WERI-Rb-1 (cell line): ENCODE results near the gene PRKAR1B.
"Not testable (repeated sequence)": the region's sequence is repeated elsewhere in the genome, so short reads cannot be mapped to it uniquely, and the experiment has no call there.

Experiments used
- DNase-seq: peaks from one replicate; pipeline ENCODE4 v3.0.0-alpha.2; 2020
- H3K27ac ChIP-seq: fragments of 250-450 bp; sonication (Bioruptor Pico); 2 replicates; pipeline ENCODE4 v1.5.1; 2020; ENCODE audit warnings: mild to moderate bottlenecking, moderate library complexity
- H3K27me3 ChIP-seq: fragments of 250-450 bp; sonication (Bioruptor Pico); 2 replicates; pipeline ENCODE4 v1.5.1; 2021; ENCODE audit warnings: mild to moderate bottlenecking, low read depth, moderate library complexity; ENCODE audit not compliant: insufficient read depth, severe bottlenecking
- H3K36me3 ChIP-seq: fragments of 250-450 bp; sonication (Bioruptor Pico); 2 replicates; pipeline ENCODE4 v1.5.1; 2020; ENCODE audit warnings: mild to moderate bottlenecking, moderate library complexity
- H3K4me3 ChIP-seq: 2 replicates; pipeline ENCODE4 v1.5.1; 2011; ENCODE audit warnings: low read depth, mild to moderate bottlenecking, control low read depth, low read length
- H3K9me3 ChIP-seq: fragments of 250-450 bp; sonication (Bioruptor Pico); 2 replicates; pipeline ENCODE4 v1.5.1; 2021; ENCODE audit warnings: mild to moderate bottlenecking, moderate library complexity; ENCODE audit not compliant: severe bottlenecking
- TF ChIP-seq, protein P1 (sequence below): IDR thresholded peaks from 2 replicates; pipeline ENCODE4 v1.5.1; 2011; ENCODE audit warnings: low read depth, mild to moderate bottlenecking, control low read depth, inconsistent platforms, low read length

The PRKAR1B gene

DNA sequence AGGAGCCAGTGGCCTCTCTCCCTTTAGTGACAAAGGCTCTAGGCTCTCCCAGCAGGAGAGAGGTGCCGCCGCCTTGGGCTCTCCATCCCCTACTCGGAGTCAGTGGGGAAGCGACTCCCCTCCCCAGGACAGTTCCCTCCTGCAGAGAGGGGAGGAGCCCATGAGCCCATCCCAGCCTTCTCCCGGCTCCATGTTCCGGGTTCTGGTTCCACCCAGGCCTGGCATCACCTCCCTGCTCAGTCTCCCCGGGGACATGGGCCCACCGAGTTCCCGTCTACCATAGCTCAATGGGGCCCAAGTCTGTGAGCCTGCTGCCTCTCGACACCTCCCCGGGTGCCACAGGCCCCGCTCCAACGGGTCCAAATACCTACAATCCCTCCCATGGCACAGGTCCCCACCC lies 67.1 kb downstream of the PRKAR1B start:
- no peak overlapping the region for H3K27ac ChIP-seq
- no peak for DNase-seq
- no peaks in the 10 kb centered on the region for H3K9me3 ChIP-seq
- no peaks in the 10 kb centered on the region for H3K27me3 ChIP-seq
- no peaks in the 10 kb centered on the region for H3K36me3 ChIP-seq
- no peak overlapping the region for H3K4me3 ChIP-seq
- TF ChIP-seq, protein P1, sequence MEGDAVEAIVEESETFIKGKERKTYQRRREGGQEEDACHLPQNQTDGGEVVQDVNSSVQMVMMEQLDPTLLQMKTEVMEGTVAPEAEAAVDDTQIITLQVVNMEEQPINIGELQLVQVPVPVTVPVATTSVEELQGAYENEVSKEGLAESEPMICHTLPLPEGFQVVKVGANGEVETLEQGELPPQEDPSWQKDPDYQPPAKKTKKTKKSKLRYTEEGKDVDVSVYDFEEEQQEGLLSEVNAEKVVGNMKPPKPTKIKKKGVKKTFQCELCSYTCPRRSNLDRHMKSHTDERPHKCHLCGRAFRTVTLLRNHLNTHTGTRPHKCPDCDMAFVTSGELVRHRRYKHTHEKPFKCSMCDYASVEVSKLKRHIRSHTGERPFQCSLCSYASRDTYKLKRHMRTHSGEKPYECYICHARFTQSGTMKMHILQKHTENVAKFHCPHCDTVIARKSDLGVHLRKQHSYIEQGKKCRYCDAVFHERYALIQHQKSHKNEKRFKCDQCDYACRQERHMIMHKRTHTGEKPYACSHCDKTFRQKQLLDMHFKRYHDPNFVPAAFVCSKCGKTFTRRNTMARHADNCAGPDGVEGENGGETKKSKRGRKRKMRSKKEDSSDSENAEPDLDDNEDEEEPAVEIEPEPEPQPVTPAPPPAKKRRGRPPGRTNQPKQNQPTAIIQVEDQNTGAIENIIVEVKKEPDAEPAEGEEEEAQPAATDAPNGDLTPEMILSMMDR, result no peak

DNA sequence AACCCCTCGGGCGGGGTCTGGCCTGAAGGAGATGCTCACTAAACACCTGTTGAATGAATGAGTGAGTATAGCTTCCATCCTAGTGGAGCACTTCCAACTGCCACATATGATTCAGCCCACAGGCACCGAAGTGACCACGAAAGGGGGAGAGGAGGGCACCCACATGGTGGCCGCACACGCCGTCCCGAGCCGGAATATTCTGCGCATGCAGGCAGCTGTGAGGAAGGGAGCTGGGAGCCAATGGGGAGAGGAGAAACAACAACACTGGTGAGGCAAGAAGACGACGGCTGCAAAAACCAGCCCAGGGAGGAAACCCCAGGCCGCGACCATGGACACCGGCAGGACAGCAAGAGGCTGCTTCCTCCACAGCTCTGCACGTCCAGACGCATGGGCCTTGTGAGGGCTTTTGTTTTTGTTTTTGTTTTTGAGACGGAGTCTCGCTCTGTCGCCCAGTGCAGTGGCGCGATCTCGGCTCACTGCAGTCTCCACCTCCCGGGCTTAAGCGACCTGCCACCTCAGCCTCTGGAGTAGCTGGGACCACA lies 67.7 kb downstream of the PRKAR1B start:
- no peaks in the 10 kb centered on the region for H3K9me3 ChIP-seq
- no peak for DNase-seq
- TF ChIP-seq, protein P1, result no peak
- H3K36me3 ChIP-seq, result no peaks in the 10 kb centered on the region
- no peaks in the 10 kb centered on the region for H3K27me3 ChIP-seq
- H3K4me3 ChIP-seq, result no peak overlapping the region
- no peak overlapping the region for H3K27ac ChIP-seq

DNA sequence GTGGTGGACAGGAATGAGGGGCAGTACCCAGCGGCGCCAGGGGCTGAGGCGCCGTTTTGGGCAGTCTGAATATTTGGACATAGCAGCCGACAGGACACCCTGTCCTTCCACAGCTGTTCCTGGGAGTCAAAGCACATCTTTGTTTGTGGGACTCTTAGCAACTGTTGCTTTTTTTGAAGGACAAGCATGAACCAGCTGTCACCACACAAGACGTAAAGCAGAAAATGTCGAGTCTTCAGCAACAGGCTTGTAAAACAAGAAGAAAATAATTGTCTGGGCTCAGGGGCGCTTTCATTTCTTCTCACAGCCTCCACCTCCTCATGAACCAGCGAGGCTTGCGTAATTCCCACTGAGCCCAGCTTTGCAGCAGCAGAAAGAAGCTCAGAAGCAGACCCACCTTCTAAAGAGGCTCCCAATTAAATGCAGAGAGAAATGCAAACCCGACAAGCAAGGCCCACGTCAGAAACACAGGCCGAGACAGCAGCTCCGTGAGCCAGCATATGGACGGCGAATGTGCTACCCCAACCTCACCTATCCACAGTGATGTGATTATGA lies 69.4 kb downstream of the PRKAR1B start:
- DNase-seq, result no peak
- no peaks in the 10 kb centered on the region for H3K36me3 ChIP-seq
- no peaks in the 10 kb centered on the region for H3K9me3 ChIP-seq
- no peaks in the 10 kb centered on the region for H3K27me3 ChIP-seq
- TF ChIP-seq, protein P1, result no peak
- no peak overlapping the region for H3K27ac ChIP-seq
- no peak overlapping the region for H3K4me3 ChIP-seq

DNA sequence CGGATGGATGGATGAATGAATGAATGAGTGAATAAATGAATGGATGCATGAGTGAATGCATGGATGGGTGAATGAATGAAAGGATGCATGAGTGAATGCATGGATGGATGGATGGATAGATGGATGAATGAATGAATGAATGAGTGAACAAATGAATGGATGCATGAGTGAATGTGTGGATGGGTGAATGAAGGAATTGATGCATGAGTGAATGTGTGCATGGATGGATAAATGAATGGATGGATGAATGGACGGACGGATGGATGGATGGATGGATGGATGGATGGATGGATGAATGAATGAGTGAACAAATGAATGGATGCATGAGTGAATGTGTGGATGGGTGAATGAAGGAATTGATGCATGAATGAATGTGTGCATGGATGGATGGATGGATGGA lies 70.1 kb downstream of the PRKAR1B start:
- H3K27me3 ChIP-seq, H3K27ac ChIP-seq, H3K9me3 ChIP-seq, H3K36me3 ChIP-seq, H3K4me3 ChIP-seq, DNase-seq: not testable (repeated sequence)

DNA sequence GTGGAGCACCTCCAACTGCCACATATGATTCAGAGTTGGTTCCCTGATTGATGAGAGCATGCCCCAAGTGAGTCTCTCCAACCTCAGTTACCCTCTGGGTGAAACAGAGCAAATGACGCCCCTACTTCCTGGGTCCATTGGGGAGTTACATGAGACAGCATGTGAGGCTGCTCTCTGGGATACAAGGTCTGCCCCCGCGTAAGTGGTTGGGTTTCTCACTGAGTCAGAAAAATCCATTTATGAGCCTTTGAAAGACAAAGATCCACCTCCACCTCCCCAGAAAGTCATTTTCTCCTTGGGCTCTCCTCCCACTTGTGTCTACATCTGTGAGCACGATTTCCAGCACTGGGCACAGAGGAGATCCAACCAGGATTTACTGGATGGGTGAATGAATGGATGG lies 71.3 kb downstream of the PRKAR1B start:
- TF ChIP-seq, protein P1, result no peak
- Histone ChIP-seq H3K36me3 (no peaks in the 10 kb centered on the region; the same call in 1 of the 2 replicates), H3K27me3 (no peaks in the 10 kb centered on the region), H3K4me3 (no peak overlapping the region), H3K9me3 (no peaks in the 10 kb centered on the region), H3K27ac (no peak overlapping the region)
- no peak for DNase-seq

DNA sequence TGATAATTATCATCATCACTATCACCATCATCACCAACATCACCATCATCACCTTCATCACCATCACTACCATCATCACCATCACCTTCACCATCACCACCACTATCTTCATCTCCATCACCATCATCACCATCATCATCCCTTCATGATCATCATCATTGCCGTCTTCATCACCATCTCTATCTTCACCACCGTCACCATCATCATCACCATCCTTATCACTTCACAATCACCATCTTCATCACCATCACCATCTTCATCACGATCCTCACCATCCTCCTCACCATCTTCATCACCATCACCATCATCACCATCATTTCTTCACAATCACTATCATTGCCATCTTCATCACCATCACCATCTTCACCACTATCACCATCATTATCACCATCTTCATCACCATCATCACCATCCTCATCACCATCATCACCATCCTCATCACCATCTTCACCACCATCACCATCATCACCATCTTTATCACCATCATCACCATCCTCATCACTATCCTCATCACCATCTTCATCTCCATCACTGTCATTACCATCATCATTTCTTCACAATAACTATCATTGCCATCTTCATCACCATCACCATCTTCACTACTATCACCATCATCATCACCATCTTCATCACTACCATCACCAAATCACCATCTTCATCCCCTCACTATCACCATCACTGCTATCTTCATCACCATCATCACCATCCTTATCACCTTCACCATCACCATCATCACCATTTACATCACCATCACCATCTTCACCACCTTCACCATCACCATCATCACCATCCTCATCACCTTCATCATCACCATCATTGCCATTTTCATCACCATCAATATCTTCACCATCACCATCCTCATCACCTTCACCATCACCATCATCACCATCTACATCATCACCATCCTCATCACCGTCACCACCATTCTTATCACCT lies 73.0 kb downstream of the PRKAR1B start:
- DNase-seq, result no peak
- Histone ChIP-seq H3K9me3 (no peaks in the 10 kb centered on the region), H3K4me3 (no peak overlapping the region), H3K27me3 (no peaks in the 10 kb centered on the region), H3K27ac (no peak overlapping the region), H3K36me3 (no peaks in the 10 kb centered on the region; the same call in 1 of the 2 replicates)
- TF ChIP-seq, protein P1, result no peak
